ENCODE measurements around the gene LTBP3. TPM values are rescaled to one million over a fixed set of nuclear protein-coding genes. Genes with fewer than 3 reads are reported as not detected.

LTBP3 gene
- total and polyA plus RNA-seq, 2 of the 13 experiments (the other 11 are each of a cell fraction or from before 2014, with no cell fraction given) = 12.2 to 68.1 TPM

DNA sequence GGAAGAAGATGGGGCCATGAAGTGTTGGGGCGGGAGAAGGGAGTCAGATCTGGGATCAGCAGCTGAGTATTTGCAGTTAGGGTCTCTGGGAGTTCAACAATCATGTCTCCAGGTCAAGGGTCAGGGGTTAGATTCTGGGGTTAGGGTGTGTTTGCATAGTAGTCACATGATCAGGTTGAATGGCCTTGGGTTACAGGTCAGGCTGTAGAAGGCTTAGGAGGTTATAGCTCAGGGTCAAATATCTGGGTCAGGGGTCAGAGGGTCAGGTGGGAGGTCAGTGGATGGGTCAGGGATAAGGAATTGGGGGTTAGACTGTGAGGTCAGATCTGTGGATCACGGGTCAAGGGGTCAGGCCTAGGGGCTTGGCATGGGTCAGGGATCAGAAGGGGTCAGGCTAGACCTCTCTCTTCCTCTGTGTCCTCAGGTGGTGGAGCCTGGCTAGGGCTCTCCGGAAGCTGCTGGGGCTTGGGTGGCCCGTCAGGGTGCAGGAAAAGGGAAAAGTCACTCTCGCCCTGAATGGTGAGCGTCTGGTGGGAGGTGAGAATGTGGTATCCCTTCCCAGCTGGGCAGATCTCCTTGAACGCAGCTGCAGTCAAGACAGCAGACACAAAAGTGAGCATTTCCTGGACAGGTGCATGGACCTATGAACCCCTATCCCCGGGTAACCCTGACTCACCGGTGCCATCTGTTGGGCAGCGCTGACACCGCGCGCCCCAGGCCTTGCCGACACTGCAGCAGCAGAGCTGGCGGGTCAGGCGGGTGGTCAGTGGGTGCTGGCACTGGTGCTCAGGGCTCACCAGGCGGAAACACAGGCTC lies 6.4 kb downstream of the LTBP3 start (continued):
- TF ChIP-seq, protein P1, sequence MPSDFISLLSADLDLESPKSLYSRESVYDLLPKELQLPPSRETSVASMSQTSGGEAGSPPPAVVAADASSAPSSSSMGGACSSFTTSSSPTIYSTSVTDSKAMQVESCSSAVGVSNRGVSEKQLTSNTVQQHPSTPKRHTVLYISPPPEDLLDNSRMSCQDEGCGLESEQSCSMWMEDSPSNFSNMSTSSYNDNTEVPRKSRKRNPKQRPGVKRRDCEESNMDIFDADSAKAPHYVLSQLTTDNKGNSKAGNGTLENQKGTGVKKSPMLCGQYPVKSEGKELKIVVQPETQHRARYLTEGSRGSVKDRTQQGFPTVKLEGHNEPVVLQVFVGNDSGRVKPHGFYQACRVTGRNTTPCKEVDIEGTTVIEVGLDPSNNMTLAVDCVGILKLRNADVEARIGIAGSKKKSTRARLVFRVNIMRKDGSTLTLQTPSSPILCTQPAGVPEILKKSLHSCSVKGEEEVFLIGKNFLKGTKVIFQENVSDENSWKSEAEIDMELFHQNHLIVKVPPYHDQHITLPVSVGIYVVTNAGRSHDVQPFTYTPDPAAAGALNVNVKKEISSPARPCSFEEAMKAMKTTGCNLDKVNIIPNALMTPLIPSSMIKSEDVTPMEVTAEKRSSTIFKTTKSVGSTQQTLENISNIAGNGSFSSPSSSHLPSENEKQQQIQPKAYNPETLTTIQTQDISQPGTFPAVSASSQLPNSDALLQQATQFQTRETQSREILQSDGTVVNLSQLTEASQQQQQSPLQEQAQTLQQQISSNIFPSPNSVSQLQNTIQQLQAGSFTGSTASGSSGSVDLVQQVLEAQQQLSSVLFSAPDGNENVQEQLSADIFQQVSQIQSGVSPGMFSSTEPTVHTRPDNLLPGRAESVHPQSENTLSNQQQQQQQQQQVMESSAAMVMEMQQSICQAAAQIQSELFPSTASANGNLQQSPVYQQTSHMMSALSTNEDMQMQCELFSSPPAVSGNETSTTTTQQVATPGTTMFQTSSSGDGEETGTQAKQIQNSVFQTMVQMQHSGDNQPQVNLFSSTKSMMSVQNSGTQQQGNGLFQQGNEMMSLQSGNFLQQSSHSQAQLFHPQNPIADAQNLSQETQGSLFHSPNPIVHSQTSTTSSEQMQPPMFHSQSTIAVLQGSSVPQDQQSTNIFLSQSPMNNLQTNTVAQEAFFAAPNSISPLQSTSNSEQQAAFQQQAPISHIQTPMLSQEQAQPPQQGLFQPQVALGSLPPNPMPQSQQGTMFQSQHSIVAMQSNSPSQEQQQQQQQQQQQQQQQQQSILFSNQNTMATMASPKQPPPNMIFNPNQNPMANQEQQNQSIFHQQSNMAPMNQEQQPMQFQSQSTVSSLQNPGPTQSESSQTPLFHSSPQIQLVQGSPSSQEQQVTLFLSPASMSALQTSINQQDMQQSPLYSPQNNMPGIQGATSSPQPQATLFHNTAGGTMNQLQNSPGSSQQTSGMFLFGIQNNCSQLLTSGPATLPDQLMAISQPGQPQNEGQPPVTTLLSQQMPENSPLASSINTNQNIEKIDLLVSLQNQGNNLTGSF (CRISPR knock-in tag; IDR thresholded peaks at IDR 0.05) = no peak
- no peak for TF ChIP-seq DR1 (CRISPR knock-in tag; IDR thresholded peaks at IDR 0.05)
- no peak for TF ChIP-seq HNRNPLL (IDR thresholded peaks at IDR 0.05; ENCODE audit: low read depth, low read length, poor library complexity, severe bottlenecking)
- TF ChIP-seq YEATS4 (CRISPR knock-in tag; IDR thresholded peaks at IDR 0.05; ENCODE audit: borderline replicate concordance) = peak; percentile 54; the same call in 1 of the 2 replicates
- no peak for TF ChIP-seq ZNF546 (CRISPR knock-in tag; conservative IDR thresholded peaks at IDR 0.05)
- TF ChIP-seq, protein P2, sequence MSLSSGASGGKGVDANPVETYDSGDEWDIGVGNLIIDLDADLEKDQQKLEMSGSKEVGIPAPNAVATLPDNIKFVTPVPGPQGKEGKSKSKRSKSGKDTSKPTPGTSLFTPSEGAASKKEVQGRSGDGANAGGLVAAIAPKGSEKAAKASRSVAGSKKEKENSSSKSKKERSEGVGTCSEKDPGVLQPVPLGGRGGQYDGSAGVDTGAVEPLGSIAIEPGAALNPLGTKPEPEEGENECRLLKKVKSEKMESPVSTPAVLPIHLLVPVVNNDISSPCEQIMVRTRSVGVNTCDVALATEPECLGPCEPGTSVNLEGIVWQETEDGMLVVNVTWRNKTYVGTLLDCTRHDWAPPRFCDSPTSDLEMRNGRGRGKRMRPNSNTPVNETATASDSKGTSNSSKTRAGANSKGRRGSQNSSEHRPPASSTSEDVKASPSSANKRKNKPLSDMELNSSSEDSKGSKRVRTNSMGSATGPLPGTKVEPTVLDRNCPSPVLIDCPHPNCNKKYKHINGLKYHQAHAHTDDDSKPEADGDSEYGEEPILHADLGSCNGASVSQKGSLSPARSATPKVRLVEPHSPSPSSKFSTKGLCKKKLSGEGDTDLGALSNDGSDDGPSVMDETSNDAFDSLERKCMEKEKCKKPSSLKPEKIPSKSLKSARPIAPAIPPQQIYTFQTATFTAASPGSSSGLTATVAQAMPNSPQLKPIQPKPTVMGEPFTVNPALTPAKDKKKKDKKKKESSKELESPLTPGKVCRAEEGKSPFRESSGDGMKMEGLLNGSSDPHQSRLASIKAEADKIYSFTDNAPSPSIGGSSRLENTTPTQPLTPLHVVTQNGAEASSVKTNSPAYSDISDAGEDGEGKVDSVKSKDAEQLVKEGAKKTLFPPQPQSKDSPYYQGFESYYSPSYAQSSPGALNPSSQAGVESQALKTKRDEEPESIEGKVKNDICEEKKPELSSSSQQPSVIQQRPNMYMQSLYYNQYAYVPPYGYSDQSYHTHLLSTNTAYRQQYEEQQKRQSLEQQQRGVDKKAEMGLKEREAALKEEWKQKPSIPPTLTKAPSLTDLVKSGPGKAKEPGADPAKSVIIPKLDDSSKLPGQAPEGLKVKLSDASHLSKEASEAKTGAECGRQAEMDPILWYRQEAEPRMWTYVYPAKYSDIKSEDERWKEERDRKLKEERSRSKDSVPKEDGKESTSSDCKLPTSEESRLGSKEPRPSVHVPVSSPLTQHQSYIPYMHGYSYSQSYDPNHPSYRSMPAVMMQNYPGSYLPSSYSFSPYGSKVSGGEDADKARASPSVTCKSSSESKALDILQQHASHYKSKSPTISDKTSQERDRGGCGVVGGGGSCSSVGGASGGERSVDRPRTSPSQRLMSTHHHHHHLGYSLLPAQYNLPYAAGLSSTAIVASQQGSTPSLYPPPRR (CRISPR knock-in tag; IDR thresholded peaks at IDR 0.05; ENCODE audit: borderline replicate concordance) = no peak
- TF ChIP-seq ESRRA (CRISPR knock-in tag; IDR thresholded peaks at IDR 0.05; ENCODE audit: low read depth) = peak; percentile 81; the same call in 1 of the 2 replicates
- TF ChIP-seq ZNF724P (CRISPR knock-in tag; IDR thresholded peaks at IDR 0.05; ENCODE audit: borderline replicate concordance) = 0 out of 2 replicates have a peak, but pooled peaks have one; percentile 27
- peak; percentile 48; the same call in 1 of the 2 replicates for TF ChIP-seq ZFP91 (CRISPR knock-in tag; IDR thresholded peaks at IDR 0.05; ENCODE audit: borderline replicate concordance)
- TF ChIP-seq KMT2A (CRISPR knock-in tag; IDR thresholded peaks at IDR 0.05) = no peak
- 0 out of 2 replicates have a peak, but pooled peaks have one; percentile 11 for TF ChIP-seq ZBTB7B (CRISPR knock-in tag; IDR thresholded peaks at IDR 0.05)
- TF ChIP-seq, protein P3, sequence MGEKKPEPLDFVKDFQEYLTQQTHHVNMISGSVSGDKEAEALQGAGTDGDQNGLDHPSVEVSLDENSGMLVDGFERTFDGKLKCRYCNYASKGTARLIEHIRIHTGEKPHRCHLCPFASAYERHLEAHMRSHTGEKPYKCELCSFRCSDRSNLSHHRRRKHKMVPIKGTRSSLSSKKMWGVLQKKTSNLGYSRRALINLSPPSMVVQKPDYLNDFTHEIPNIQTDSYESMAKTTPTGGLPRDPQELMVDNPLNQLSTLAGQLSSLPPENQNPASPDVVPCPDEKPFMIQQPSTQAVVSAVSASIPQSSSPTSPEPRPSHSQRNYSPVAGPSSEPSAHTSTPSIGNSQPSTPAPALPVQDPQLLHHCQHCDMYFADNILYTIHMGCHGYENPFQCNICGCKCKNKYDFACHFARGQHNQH (CRISPR knock-in tag; IDR thresholded peaks at IDR 0.05) = peak; percentile 42; the same call in 1 of the 2 replicates
- TF ChIP-seq HMG20A (CRISPR knock-in tag; IDR thresholded peaks at IDR 0.05; ENCODE audit: borderline replicate concordance) = 0 out of 2 replicates have a peak, but pooled peaks have one; percentile 23
- 0 out of 2 replicates have a peak, but pooled peaks have one; percentile 23 for TF ChIP-seq TOE1 (CRISPR knock-in tag; IDR thresholded peaks at IDR 0.05)
